RKO (cell line): Measurements from ENCODE around the gene OPHN1.

Experiments used
- DNase-seq: peaks from one replicate; pipeline ENCODE4 v3.0.0-alpha.2; 2016; ENCODE audit warnings: low spot score

OPHN1 gene

GRCh38 chrX:68433155-68433980, at the start of gene OPHN1:
TSS of gene OPHN1 (minus strand) at chrX:68433495. CDS start at chrX:68433020, 475 bp downstream.
- peak; percentile 84 for DNase-seq

DNA sequence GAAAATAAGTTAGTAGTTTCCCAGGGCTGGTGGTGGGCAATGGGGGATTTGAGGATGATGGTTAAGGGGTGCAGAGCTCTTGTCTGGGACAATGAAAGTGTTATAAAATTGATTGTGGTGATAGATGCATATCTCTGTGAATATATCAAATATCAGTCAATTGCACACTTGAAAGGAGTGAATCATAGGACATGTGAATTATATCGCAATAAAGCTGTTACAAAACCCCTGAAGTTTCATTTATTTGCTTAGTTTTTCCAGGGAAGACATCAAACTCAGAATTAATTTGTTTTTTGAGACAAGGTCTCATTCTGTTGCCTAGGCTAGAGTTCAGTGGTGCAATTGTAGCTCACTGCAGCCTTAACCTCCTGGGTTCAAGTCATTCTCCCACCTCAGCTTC, 47.7 kb upstream of the OPHN1 start:
- DNase-seq, result no peak

DNA sequence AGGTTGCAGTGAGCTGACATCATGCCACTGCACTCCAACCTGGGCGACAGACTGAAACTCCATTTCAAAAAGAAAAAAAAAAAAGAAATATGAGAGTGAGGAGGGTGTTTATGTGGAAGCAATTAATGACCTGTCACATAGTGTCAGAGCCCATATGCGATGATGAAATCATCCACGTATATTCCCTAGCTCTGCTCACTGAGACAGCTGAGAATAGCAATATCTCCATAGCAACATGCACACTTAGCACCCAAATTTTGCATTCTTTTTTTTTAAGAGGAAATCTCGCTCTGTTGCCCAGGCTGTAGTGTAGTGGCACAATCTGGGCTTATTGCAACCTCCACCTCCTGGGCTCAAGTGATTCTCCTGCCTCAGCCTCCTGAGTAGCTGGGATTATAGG, 31.5 kb upstream of the OPHN1 start:
- DNase-seq, result no peak

GRCh38 chrX:68463880-68464279, 30.6 kb upstream of the OPHN1 start:
- DNase-seq, result no peak

DNA sequence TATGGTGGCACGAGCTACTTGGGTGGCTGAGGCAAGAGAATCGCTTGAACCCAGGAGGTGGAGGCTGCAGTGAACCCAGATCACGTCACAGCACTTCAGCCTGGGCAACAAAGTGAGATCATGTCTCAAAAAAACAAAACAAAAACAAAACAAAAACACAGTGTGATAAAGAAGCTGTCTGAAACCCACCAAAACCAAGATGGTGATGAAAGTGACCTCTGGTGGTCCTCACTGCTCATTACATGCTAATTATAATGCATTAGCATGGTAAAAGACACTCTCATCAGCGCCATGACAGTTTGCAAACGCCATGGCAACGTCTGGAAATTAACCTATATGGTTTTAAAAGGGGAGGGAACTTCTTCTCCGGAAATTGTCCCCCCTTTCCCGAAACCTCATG, 29.4 kb upstream of the OPHN1 start:
- peak; percentile 40 for DNase-seq

DNA sequence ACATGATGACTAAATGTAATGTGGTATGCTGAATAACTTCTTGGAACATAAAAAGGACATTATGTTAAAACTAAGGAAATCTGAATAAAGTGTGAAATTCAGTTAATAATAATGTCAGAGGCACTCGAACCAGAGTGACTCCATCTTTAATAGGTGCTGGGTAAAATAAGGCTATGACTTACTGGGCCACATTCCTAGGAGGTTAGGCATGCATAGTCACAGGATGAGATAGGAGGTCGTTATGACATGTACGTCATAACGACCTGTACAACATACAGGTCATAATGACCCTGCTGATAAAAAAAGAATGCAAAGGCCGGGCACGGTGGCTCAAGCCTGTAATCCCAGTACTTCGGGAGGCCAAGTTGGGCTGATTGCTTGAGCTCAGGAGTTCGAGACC, 28.9 kb upstream of the OPHN1 start:
- peak; percentile 73 for DNase-seq

- DNase-seq, result no peak
Observed at GRCh38 chrX:68461576-68461975, 28.3 kb upstream of the OPHN1 start.

DNA sequence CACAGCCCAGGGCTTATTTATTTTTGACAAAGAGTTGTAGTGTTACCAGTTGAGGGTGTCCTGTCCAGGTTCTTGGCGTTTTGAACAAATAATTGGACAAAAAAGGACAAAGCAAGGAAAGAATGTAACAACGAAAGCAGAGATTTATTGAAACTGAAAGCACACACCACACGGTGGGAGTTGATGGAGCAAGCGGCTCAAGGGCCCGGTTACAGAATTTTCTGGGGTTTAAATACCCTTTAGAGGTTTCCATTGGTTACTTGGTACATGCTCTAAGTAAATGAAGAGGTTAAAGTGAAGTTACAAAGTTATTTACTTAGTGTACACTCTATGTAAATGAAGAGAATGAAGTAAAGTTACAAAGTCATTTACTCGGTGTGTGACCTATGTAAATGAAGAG, 27.8 kb upstream of the OPHN1 start:
- no peak for DNase-seq

DNA sequence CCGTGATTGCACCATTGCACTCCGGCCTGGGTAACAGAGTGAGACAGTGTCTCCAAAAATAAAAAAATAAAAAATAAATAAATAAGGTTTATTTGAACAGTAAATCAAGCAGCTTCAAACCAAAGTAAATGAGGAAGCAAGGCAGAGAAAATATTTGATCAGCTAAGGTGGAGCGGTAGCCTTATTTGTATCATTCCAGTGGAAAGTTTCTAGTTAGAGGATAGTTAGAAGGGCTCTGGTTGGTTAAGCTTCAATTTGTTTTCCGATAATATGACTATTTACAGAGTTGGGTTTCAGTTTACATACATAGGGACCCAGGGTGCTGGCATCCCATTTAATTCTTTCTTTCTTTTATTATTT, 21.8 kb upstream of the OPHN1 start:
- no peak for DNase-seq

DNA sequence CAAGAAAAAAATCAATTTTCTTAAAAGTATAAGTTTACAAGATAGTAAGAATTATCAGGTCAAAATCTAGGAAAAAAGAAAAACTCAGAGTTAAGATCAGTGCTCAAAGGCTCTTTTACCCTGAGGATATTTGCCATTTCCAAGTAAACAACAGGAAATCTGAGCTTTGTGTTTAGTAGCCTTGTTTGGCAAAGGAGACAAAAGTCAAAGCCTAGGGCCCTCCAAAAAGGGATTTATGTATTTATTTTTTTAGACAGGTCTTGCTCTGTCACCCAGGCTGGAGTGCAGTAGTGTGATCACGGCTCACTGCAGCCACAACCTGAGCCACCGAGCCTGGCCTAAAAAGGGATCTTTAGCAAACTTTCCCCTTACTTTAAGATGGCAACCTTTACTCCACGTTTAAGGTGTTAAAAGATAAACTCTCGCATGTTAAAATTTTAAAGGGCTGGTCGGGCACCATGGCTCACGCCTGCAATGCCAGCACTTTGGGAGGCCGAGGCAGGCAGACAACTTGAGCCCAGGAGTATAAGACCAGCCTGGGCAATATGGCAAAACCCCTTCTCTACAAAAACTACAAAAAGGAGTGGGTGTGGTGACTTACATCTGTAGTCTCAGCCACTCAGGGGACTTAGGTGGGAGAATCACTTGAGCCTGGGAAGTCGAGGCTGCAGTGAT, 21.3 kb upstream of the OPHN1 start:
- DNase-seq, result no peak

GRCh38 chrX:68451720-68452119, 18.4 kb upstream of the OPHN1 start:
- no peak for DNase-seq

- DNase-seq, result no peak
Observed at GRCh38 chrX:68443155-68443868, 10.0 kb upstream of the OPHN1 start.

- DNase-seq, result no peak
Observed at GRCh38 chrX:68440940-68441339, 7.6 kb upstream of the OPHN1 start.

GRCh38 chrX:68440442-68440841, 7.1 kb upstream of the OPHN1 start:
- DNase-seq, result no peak

GRCh38 chrX:68439341-68439740, 6.0 kb upstream of the OPHN1 start:
- no peak for DNase-seq

DNA sequence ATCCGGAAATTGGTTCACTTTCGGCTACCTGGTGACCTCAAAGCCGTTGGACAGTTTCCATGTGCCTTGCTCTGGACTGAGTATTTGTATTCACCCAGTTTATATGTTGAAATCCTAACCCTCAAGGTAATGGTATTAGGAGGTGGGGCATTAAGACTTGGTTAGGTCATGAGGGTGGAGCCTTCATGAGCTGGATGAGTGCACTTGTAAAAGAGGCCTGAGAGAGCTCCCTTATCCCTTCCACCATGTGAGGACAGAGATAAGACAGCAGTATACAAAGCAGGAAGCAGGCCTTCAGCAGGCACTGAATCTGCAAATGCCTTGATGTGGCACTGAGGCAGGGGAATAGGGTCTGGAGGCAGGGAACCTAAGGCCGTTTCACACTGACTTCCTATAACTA, 5.3 kb upstream of the OPHN1 start:
- DNase-seq, result no peak

- no peak for DNase-seq
Observed at GRCh38 chrX:68433981-68434299, 645 bp upstream of the OPHN1 start.

DNA sequence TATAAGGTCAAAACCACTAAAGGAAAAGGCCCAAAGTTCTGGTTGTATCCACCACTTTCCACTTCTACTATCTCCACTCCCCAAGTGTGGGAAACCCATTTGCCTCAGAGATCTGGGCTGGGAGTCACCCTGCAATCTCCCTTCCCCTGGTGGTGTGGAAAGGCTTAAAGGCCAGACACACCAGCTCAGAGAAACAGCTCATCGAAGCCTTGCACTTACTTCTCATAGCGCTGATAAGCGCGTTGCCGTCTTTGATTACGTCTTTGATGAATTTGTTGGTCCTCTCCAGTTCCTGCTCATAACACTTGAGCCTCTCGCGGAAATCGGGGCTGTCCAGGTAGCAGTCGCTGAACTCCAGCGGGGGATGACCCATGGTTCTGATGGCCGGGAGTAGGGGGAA, 647 bp downstream of the OPHN1 start:
- DNase-seq, result peak; percentile 48

GRCh38 chrX:68431836-68432235, 1.5 kb downstream of the OPHN1 start:
- DNase-seq, result no peak

DNA sequence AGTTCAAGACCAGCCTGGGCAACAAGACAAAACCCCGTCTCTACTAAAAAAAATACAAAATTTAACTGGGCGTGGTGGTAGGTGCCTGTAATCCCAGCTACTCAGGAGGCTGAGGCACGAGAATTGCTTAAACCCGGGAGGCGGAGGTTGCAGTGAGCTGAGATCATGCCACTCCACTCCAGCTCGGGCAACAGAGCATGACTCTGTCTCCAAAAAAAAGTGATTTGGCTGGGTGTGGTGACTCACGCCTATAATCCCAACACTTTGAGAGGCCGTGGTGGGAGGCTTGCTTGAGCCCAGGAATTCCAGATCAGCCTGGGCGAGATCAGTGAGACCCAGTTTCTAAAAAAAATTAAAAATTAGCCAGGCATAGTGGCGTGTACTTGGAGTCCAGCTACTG, 4.1 kb downstream of the OPHN1 start:
- DNase-seq, result peak; percentile 33

GRCh38 chrX:68428431-68428830, 4.9 kb downstream of the OPHN1 start:
- peak; percentile 62 for DNase-seq

- no peak for DNase-seq
Observed at GRCh38 chrX:68424719-68425118, 8.6 kb downstream of the OPHN1 start.

DNA sequence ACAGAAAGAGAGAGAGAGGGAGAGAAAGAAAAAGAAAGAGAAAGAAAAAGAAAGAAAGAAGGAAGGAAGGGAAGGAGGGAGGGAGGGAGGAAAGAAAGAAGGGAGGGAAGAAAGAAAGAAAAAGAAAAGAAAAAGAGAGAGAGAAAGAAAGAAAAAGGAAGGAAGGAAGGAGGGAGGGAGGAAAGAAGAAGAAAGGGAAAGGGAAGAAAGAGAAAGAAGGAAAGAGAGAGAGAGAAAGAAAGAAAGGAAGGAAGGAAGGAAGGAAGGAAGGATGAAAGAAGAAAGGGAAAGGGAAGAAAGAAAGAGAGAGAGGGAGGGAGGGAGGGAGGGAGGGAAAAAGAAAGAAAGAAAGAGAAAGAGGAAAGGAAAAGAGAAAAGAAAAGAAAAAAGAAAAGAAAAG, 10.8 kb downstream of the OPHN1 start:
- no peak for DNase-seq
